ENCODE data around the gene CYB5B.

DNA sequence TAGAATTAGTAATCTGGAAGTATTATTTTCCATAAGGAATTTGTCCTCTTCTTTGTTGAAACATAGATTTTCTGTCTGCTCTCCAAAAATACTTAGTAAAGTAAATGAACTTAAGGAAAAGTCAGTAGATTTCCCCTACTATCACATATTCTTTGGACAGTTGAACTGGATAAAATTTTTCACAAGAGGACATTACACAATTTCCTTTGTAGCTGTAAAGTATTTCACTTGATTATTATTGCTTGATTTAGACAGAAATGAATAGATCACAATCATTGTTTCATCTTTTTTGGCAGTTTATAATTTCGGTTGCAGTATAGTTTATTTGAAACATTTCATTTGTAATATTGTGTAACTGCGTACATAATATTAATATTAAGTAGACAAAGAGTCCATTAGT is 12.5 kb downstream of the CYB5B start:
- no peak for TF ChIP-seq POLR2AphosphoS5 (IDR thresholded peaks at IDR 0.05)
- TF ChIP-seq, protein P1, sequence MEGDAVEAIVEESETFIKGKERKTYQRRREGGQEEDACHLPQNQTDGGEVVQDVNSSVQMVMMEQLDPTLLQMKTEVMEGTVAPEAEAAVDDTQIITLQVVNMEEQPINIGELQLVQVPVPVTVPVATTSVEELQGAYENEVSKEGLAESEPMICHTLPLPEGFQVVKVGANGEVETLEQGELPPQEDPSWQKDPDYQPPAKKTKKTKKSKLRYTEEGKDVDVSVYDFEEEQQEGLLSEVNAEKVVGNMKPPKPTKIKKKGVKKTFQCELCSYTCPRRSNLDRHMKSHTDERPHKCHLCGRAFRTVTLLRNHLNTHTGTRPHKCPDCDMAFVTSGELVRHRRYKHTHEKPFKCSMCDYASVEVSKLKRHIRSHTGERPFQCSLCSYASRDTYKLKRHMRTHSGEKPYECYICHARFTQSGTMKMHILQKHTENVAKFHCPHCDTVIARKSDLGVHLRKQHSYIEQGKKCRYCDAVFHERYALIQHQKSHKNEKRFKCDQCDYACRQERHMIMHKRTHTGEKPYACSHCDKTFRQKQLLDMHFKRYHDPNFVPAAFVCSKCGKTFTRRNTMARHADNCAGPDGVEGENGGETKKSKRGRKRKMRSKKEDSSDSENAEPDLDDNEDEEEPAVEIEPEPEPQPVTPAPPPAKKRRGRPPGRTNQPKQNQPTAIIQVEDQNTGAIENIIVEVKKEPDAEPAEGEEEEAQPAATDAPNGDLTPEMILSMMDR (IDR thresholded peaks at IDR 0.05): no peak
- no peak for TF ChIP-seq POLR2A (IDR thresholded peaks at IDR 0.05; ENCODE audit: low read depth)
- TF ChIP-seq EP300 (IDR thresholded peaks at IDR 0.05): no peak

All from esophagus muscularis mucosa (tissue), 4 donors.